22Rv1 (cell line): ENCODE data around the gene ACKR1.
A peak's percentile ranks its signal among the peaks of the same experiment; 100 is the strongest.

Experiments used
- H3K27ac ChIP-seq: fragments of 450-650 bp; 2 replicates; pipeline ENCODE4 v1.5.1; 2017
- CTCF ChIP-seq: fragments of 450-650 bp; IDR thresholded peaks from 2 replicates; pipeline ENCODE4 v1.5.1; 2017; ENCODE audit warnings: mild to moderate bottlenecking
- ZFX ChIP-seq: fragments of 450-650 bp; IDR thresholded peaks from 2 replicates; pipeline ENCODE4 v1.6.1; 2017; ENCODE audit warnings: antibody characterized with exemption, borderline replicate concordance

Gene ACKR1

GRCh38 chr1:159204161-159205141 lies at the start of gene ACKR1:
Gene ACKR1 (plus strand): TSS chr1:159204875. CDS start chr1:159204960, 85 bp downstream.
- H3K27ac ChIP-seq, result no peak within 1 kb of the TSS
- no peak for TF ChIP-seq CTCF

- TF ChIP-seq CTCF (peak; percentile 99), ZFX (no peak)
- no peak overlapping the region for H3K27ac ChIP-seq
Measured at GRCh38 chr1:159161001-159161718, 43.5 kb upstream of the ACKR1 start.

GRCh38 chr1:159161719-159162026 lies 43.0 kb upstream of the ACKR1 start:
- H3K27ac ChIP-seq, result no peak overlapping the region
- TF ChIP-seq ZFX (no peak), CTCF (no peak)

- TF ChIP-seq ZFX, result no peak
- TF ChIP-seq CTCF, result no peak
- H3K27ac ChIP-seq, result no peak overlapping the region
Measured at GRCh38 chr1:159162516-159163265, 42.0 kb upstream of the ACKR1 start.

- H3K27ac ChIP-seq, result no peak overlapping the region
- TF ChIP-seq CTCF (no peak), ZFX (no peak)
Measured at GRCh38 chr1:159163614-159164228, 41.0 kb upstream of the ACKR1 start.

- no peak for TF ChIP-seq ZFX
- TF ChIP-seq CTCF, result no peak
Measured at GRCh38 chr1:159168043-159168442, 36.6 kb upstream of the ACKR1 start.

More at GRCh38 chr1:159168043-159168442, 36.6 kb upstream of the ACKR1 start:
- no peak overlapping the region for H3K27ac ChIP-seq
